COLO668 (cell line): Measurements from ENCODE around the gene CCDC88B.

Experiments used
- DNase-seq: peaks from one replicate; lab custom pipeline; 2025; ENCODE audit not compliant: unreplicated experiment; lab: John Stamatoyannopoulos, UW

Gene CCDC88B, protein sequence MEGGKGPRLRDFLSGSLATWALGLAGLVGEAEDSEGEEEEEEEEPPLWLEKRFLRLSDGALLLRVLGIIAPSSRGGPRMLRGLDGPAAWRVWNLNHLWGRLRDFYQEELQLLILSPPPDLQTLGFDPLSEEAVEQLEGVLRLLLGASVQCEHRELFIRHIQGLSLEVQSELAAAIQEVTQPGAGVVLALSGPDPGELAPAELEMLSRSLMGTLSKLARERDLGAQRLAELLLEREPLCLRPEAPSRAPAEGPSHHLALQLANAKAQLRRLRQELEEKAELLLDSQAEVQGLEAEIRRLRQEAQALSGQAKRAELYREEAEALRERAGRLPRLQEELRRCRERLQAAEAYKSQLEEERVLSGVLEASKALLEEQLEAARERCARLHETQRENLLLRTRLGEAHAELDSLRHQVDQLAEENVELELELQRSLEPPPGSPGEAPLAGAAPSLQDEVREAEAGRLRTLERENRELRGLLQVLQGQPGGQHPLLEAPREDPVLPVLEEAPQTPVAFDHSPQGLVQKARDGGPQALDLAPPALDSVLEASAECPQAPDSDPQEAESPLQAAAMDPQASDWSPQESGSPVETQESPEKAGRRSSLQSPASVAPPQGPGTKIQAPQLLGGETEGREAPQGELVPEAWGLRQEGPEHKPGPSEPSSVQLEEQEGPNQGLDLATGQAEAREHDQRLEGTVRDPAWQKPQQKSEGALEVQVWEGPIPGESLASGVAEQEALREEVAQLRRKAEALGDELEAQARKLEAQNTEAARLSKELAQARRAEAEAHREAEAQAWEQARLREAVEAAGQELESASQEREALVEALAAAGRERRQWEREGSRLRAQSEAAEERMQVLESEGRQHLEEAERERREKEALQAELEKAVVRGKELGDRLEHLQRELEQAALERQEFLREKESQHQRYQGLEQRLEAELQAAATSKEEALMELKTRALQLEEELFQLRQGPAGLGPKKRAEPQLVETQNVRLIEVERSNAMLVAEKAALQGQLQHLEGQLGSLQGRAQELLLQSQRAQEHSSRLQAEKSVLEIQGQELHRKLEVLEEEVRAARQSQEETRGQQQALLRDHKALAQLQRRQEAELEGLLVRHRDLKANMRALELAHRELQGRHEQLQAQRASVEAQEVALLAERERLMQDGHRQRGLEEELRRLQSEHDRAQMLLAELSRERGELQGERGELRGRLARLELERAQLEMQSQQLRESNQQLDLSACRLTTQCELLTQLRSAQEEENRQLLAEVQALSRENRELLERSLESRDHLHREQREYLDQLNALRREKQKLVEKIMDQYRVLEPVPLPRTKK (N-terminal part only)

DNA sequence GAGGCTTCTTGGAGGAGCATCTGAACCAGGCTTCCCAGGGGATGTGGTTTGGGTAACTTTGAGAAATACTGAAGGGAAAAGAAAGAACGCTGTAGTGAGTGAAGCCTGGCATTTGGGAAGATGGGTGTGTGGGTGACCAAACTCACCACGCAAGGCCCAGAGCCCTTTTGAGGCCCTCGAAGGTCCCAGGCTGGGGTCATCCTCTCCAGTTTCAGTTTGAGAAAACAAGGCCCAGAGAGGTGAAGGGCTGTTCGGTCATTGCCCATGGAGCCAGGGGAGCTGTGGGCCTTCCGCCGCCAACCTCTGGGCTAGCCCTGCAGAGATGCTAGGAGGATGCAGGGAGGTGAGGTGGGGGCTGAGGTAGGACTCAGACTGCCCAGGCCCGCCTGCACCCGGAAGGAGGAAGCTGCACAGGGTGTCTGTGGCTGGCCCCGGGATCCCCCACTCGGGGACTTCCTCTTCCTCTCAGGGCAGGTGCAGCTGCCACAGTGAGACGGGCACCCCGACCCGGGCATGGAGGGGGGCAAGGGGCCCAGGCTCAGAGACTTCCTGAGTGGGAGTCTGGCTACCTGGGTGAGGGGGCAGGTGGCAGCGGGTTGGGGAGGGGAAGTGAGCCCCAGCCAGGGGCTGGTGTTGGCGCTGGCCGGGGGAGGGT lies at the start of gene CCDC88B:
Gene CCDC88B (plus strand): TSS at position 451 of the 655 bp plus-strand sequence. CDS start 63 bp downstream, at position 514.
- DNase-seq: peak; percentile 14

DNA sequence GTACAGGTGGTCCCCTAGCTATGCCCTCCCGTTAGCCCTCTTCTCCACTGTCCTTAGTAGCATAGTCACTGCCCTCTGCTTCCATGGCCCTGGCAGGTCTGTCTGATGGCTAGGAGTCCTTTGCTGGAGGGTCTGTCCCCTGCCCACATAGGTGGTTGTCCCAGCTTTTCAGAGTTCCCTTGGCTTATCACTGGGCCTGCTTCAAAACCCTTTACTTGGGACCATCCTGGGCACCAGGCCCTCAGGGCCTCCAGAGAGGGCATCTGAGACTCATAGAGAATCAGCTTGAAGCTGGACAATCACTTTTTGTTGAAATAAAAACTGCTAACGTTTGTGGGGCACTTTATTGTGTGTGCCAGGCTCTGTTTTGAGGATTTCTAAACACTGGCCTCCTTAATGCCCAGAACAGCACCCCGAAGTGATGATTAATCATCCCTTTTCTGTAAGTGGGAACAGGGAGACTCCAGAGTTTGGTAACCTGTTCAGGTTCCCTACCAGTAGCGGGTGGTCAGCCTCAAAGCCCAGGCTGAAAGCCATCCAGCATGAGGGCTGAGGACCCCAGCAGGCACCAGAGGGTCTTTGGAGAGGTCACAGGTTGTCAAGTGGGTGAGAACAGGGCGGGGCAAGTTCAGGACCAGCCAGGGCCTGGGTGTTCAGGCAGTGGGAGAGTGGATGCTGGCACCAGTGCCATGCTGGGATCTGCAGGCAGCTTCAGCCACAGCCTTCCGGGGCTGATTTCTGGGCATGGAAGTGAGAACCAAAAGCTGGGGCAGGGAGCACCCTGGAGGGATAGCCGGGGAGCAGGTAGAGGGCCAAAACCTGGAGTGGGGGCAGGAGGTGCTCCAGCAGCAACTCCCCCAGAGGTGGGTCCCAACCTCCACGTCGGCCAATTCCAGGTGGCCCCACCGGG lies 49.4 kb upstream of the CCDC88B start:
- no peak for DNase-seq

DNA sequence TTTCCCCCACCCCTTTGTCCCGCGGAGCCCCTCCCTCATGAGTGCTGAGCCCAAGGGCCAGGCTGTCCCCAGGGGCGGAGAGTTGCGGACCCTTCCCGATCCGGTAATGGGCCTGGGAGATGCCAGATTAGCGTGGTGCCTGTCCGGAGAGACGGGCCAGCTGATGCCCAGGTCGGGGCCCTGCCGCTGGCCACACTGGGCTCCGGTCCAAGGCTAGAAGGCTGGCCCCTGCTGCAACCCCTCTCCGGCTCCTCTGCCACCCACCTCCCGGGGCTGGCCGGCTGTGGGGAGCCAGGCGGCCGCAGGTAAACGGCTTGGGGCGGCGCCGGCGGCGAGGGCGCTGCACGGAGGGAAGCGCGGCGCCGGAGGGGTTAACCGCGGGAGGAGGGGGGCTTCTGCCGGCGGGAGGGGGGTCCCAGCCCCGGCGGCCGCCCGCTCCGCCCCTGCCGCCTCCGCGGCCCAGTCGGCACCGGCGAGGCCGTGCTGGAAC lies 48.7 kb upstream of the CCDC88B start, which contains the start of gene KCNK4:
Gene KCNK4 (plus strand): TSS at position 41 of the 490 bp plus-strand sequence. CDS start 1,717 bp downstream, outside the sequence.
- DNase-seq: no peak

DNA sequence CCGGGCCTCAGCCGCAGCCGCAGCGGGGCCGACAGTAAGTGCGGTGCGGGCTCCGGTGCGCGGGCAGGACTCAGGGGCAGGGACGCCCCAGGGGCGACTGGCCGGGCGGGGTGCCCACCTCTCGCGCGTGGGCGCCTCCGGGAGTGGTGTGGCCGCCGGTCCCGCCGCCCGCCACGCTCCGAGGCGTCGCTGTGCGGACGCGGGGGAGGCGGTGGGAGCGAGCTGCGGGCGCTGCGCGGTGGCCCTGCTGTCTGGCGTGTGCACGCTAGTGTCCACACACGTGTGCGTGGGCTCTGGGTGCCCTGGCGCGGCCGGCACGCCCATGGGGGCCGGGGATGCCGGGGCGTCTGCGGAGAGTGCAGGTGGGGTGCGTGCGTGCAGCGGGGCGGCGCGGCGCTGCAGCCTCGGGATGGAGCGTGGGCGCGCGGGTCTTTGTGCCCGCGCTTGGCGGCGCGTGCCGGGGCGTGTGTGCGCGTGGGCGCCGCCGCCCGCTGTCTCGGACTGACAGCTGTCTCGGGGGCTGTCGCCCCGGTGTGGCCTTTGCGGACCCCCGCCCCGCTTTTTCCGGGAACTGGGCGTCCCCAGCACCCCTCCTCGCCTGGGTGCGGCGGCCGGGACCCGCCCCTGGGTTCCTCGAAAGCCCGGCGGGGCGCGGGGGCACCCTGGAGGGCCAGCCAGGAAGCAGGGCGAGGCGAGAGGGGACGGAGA lies 48.1 kb upstream of the CCDC88B start:
- DNase-seq: no peak

DNA sequence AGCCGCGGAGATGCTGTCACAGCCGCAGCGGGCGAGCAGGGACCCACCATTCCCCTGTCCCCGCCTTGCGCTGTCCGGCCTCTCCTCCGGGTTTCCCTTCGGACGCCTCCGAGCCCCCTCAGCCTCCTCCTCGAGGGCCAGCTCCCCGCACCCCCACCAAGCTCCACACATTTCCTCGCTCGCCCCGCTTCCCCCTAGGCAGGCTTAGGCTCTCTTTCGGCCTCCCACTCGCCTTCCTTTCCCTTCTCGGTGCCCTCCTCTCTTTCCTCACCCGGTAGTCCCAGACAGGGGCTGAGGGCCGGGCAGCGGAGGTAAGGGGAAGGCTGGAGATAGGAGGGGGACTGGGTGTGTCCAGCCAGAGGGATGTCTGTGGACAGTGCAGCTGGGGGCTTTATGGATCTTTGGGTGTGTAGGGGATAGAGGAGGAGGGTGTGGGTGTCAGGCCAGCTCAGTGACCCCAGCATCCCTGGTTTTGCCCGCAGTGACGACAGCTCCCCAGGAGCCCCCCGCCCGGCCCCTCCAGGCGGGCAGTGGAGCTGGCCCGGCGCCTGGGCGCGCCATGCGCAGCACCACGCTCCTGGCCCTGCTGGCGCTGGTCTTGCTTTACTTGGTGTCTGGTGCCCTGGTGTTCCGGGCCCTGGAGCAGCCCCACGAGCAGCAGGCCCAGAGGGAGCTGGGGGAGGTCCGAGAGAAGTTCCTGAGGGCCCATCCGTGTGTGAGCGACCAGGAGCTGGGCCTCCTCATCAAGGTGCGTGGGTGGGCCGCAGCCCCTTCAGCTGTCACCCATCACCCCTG lies 47.3 kb upstream of the CCDC88B start:
- no peak for DNase-seq

DNA sequence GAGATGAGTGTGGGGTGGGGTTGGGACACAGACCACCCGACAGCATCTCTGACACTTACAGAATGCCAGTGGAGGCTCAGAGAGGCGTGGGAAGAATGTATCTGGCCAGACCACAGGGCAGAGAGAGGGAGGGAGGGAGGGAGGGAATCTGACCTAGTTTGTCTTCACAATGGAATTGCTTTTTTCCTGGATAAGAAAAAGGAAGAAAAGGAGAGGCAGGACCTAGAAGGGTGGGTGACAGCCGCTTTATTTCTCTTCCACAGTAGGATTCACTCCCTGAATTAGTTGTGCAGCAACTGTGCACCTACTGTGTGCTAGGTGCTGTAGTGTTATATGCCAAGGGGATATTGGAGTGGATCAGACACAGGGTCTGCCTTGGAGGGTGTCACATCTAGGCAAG lies 45.2 kb upstream of the CCDC88B start:
- DNase-seq: no peak

DNA sequence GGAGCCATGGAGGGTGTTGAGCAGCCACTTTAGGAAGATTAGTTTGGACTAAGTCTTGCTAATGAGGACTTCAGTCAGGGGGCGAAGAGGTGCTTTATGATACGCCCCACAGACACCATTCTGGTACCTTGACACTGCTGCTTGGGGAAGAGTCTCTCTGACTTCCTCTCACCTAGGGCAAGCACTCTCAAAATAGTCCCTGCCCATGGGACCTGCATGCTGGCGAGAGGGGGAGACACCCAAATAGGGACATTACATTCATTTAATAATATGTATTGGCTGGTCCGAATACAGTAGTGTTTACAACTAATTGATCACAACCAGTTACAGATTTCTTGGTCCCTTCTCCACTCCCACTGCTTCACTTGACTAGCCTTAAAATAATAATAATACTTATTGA lies 44.2 kb upstream of the CCDC88B start:
- no peak for DNase-seq

DNA sequence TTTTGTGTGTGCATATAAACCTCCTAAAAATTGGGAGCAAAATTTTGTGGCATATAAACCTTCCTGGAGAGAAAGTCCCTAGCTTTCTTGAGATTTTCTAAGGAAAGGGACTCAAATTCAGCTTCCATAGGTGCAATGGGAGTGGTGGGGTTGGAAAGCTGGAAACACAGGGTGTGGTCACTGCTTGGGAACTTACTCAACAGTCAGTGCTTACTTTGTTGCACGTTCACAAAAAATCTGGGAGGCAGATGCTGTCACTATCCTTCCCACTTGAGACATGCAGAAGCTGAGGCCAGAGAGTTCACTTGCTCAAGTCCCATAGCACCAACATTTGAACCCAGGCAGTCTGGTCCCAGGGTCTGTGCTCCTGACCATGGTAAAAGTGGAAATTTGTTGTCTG lies 43.8 kb upstream of the CCDC88B start:
- no peak for DNase-seq

DNA sequence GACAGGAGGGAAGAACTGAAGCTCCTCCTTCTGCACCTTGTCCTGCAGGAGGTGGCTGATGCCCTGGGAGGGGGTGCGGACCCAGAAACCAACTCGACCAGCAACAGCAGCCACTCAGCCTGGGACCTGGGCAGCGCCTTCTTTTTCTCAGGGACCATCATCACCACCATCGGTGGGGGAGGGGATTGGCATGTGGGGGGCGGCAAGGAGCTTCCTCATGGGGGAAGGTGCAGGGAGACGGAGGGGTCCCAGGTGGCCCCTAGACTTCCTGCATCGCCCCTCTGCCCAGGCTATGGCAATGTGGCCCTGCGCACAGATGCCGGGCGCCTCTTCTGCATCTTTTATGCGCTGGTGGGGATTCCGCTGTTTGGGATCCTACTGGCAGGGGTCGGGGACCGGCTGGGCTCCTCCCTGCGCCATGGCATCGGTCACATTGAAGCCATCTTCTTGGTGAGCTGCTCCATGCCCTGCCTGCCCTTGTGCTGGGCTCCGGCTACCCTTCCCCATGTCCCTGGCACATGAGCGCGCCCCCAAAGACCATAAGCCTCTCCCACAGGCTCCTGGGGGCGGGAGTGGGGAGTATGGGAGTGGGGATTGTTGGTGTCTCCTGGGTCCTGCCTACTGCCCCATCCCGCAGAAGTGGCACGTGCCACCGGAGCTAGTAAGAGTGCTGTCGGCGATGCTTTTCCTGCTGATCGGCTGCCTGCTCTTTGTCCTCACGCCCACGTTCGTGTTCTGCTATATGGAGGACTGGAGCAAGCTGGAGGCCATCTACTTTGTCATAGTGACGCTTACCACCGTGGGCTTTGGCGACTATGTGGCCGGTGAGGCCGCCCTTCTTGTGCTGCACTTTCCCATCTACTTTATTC lies 42.9 kb upstream of the CCDC88B start:
- no peak for DNase-seq

DNA sequence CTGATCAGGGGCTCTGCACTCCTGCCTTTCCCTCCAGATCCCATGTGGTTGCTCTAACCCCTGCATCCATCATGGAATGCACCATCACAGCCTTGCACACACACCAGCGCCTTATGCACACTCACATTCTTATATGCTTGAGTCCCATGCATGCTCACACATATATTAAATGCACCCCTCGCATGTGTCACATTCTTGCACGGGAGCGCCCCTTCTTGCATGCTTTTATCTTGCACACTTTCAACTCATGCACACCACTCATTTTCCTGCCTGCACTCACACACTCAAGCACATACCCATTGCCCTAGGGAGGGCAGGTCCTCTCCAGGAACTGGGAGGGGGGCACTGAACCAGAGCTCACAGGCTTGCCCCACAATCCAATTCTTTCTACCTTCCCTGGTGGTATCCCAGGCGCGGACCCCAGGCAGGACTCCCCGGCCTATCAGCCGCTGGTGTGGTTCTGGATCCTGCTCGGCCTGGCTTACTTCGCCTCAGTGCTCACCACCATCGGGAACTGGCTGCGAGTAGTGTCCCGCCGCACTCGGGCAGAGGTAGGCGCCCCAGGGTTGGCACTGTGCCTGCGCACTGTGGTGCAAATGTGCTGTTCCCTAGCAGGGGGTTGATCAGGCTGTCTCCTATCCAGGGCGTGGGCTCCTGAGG lies 42.2 kb upstream of the CCDC88B start:
- no peak for DNase-seq

DNA sequence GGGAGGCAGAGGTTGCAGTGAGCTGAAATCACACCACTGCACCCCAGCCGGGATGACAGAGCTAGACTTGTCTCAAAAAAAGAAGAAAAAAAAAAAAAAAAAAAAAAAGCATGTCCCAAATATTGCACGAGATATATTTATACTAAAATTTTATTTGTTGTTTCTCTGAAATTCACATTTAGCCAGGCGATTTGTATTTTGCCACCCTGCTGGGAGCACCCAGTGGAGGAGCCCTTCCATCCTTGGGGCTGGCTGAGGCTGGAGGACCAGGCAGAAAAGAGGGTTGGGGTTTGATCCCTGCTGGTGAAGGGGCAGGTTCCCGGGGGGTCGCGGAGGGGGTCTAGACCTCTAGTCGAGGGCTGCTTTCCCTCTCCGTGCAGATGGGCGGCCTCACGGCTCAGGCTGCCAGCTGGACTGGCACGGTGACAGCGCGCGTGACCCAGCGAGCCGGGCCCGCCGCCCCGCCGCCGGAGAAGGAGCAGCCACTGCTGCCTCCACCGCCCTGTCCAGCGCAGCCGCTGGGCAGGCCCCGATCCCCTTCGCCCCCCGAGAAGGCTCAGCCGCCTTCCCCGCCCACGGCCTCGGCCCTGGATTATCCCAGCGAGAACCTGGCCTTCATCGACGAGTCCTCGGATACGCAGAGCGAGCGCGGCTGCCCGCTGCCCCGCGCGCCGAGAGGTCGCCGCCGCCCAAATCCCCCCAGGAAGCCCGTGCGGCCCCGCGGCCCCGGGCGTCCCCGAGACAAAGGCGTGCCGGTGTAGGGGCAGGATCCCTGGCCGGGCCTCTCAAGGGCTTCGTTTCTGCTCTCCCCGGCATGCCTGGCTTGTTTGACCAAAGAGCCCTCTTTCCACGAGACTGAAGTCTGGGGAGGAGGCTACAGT lies 40.8 kb upstream of the CCDC88B start:
- DNase-seq: peak; percentile 30

DNA sequence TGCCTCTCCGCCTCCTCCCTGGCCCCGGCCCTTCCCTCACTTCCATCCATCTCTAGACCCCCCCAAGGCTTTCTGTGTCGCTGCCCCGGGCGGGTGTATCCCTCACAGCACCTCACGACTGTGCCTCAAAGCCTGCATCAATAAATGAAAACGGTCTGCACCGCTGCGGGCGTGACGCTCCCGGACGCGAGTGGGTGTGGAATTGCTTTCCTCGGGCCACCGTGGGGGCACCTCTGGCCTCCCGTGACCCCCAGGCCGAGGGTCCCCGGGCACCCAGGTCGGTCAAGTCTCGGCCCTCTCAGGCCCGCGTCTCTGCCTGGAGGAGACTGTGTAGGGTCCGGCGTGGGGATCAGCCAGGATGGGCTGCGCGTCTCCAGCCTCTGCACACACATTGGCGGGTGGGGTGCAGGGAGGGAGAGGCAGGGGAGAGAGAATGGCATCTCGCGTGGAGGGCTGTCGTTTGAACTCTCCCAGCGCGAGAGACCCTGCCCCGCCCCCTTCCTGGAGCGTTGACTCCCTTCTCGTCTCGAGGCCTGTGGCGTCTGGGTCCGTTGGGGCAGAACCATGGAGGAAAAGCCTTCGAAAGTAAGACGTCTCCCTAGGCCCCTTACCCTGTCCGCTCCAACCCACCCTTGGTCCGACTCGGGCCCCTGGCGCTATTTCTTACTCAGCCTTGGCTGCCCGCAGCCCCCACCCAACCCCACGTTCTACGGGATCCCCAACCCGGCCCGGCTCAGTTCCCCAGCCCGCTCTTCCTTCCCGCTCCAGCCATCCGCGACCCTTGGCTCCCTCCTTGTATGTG lies 40.0 kb upstream of the CCDC88B start, which contains the start of gene CATSPERZ:
Gene CATSPERZ (plus strand): TSS at position 512 of the 802 bp plus-strand sequence. CDS start 53 bp downstream, at position 565.
- no peak for DNase-seq

DNA sequence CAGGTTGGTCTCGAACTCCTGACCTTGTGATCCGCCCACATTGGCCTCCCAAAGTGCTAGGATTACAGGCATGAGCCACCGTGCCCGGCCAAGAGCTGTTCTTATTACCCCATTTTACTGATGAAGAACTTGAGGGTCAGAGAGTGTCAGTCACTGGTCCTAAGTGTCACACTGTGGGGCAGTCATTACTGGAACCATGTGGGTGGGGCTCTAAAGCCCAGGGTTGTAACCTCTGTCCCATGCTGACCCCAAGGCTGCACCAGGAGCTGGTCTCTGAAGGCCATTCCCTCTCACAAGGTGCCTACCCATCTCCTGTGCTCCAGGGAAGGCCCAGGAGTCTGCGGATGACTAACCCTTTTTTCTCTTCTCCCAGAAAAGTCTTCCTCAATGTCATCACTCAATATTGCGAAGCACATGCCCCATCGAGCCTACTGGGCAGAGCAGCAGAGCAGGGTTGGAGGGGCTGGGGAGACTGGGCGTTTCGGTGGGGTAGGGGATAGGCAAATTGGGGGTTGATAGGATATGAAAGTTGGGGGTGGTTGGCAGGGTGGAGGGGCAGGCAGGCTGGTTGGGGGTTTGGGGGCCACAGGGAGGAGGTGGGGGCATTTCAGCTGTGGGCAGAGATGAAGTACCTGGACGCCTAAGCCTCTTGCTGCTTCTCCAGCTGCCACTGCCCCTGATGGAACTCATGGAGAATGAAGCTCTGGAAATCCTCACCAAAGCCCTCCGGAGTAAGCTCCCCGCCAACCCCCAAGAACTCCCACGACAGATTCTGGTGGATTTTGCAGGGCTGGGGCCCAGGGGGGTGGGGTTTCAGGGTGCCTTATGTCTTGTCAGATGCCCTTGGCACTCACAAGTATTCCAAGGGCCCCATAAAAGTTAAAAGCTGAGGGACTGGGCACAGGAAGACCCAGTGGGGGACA lies 36.6 kb upstream of the CCDC88B start:
- DNase-seq: no peak

DNA sequence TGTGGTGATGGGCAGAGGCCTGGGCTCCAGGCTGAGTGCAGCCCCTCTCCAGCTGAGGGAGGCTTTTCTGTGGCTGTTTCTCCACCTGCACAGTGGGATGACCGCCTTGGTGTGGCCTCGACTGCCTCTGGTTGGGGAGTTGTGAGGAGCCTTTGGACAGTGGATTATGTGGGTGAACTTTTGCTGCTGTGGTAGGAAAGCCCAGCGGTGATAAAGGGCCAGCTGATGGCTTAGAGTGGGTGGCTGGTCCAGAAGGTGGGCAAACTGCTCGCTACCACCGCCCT lies 36.0 kb upstream of the CCDC88B start:
- no peak for DNase-seq
